Osteoblast (primary cell): ENCODE results near the gene MRPL34. TPM values are rescaled to one million over a fixed set of nuclear protein-coding genes. Genes with fewer than 3 reads are reported as not detected.

ENCODE experiments used
- DNase-seq: peaks from one replicate; pipeline ENCODE4 v3.0.0; 2011; ENCODE audit warnings: low spot score, mixed read lengths; ENCODE audit not compliant: insufficient read length; ENCODE audit errors: missing footprints
- H2AFZ ChIP-seq: 2 replicates; pipeline ENCODE4 v1.6.0; 2011; ENCODE audit warnings: mild to moderate bottlenecking, low read length
- H3K27ac ChIP-seq: 2 replicates; pipeline ENCODE4 v1.5.1; 2011; ENCODE audit warnings: mild to moderate bottlenecking, low read depth, low read length, moderate library complexity
- H3K27me3 ChIP-seq: 2 replicates; pipeline ENCODE4 v1.6.0; 2012; ENCODE audit warnings: mild to moderate bottlenecking, control low read depth, inconsistent platforms, low read length, moderate library complexity; ENCODE audit not compliant: insufficient read depth
- H3K36me3 ChIP-seq: 2 replicates; pipeline ENCODE4 v1.5.1; 2011; ENCODE audit warnings: mild to moderate bottlenecking, low read length, control low read depth, moderate library complexity; ENCODE audit not compliant: insufficient read depth
- H3K4me1 ChIP-seq: 2 replicates; pipeline ENCODE4 v1.5.1; 2011; ENCODE audit warnings: mild to moderate bottlenecking, low read length, control low read depth, moderate library complexity; ENCODE audit not compliant: insufficient read depth
- H3K4me2 ChIP-seq: 2 replicates; pipeline ENCODE4 v1.6.0; 2011; ENCODE audit warnings: mild to moderate bottlenecking, low read length; ENCODE audit not compliant: insufficient read depth
- H3K4me3 ChIP-seq: fragments of 200-600 bp; sonication (generic); 3 replicates; pipeline ENCODE4 v1.5.1; 2012; ENCODE audit warnings: mild to moderate bottlenecking, low read length, inconsistent platforms; ENCODE audit not compliant: insufficient read depth
- H3K79me2 ChIP-seq: 2 replicates; pipeline ENCODE4 v1.6.0; 2012; ENCODE audit warnings: mild to moderate bottlenecking, low read length, control low read depth, inconsistent platforms; ENCODE audit not compliant: insufficient read depth
- H3K9me3 ChIP-seq: 2 replicates; pipeline ENCODE4 v1.5.1; 2011; ENCODE audit warnings: low read depth, low read length, control low read depth
- H4K20me1 ChIP-seq: 2 replicates; pipeline ENCODE4 v1.6.0; 2012; ENCODE audit warnings: mild to moderate bottlenecking, low read length, control low read depth; ENCODE audit not compliant: insufficient read depth
- total RNA-seq: library from RNA; depleted of rRNA; stranded (reverse); fragments of >200 nt; gene quantifications from 2 replicates; pipeline ENCODE4 v1.2.3, GENCODE V29; 2012
- TF ChIP-seq, protein P1 (sequence below): IDR thresholded peaks from 2 replicates; pipeline ENCODE4 v1.5.1; 2011; ENCODE audit warnings: mild to moderate bottlenecking, low read depth, low read length, moderate library complexity; ENCODE audit errors: extremely low read depth

Gene MRPL34
- total RNA-seq, 1 donor = 40.5 TPM

DNA sequence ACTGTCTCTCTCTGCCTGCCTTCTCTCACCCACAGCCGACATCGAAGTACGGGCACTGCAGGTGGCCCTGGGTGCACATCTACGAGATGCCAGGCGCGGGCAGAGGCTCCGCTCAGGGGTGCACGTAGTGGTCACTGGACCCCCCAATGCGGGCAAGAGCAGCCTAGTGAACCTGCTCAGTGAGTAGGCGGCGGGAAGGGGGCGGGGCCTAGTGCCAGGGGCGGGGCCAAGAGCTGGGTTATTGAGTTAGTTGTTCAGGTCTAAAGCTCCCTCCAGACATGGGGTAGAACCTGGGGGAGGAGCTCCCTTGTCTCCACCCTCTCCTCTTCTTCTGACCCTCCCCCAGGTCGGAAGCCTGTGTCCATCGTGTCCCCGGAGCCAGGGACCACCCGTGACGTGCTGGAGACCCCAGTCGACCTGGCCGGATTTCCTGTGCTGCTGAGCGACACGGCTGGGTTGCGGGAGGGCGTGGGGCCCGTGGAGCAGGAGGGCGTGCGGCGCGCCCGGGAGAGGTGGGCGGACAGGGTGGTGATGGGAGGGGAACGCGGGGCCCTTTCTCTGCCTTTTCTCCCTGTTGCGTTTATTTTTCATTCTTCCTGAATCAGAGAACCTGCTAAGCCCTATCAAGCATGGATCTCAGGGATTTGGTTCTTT, 33.5 kb downstream of the MRPL34 start:
- Histone ChIP-seq H4K20me1 (no peaks in the 10 kb centered on the region), H3K27ac (no peak overlapping the region), H3K4me1 (peaks cover 17% of the 10 kb centered on the region), H3K4me3 (no peak overlapping the region), H2AFZ (no peak overlapping the region), H3K36me3 (no peaks in the 10 kb centered on the region), H3K4me2 (no peak overlapping the region), H3K9me3 (no peaks in the 10 kb centered on the region), H3K79me2 (no peaks in the 10 kb centered on the region), H3K27me3 (no peaks in the 10 kb centered on the region)
- TF ChIP-seq, protein P1, sequence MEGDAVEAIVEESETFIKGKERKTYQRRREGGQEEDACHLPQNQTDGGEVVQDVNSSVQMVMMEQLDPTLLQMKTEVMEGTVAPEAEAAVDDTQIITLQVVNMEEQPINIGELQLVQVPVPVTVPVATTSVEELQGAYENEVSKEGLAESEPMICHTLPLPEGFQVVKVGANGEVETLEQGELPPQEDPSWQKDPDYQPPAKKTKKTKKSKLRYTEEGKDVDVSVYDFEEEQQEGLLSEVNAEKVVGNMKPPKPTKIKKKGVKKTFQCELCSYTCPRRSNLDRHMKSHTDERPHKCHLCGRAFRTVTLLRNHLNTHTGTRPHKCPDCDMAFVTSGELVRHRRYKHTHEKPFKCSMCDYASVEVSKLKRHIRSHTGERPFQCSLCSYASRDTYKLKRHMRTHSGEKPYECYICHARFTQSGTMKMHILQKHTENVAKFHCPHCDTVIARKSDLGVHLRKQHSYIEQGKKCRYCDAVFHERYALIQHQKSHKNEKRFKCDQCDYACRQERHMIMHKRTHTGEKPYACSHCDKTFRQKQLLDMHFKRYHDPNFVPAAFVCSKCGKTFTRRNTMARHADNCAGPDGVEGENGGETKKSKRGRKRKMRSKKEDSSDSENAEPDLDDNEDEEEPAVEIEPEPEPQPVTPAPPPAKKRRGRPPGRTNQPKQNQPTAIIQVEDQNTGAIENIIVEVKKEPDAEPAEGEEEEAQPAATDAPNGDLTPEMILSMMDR = no peak
- peak; percentile 70 for DNase-seq

DNA sequence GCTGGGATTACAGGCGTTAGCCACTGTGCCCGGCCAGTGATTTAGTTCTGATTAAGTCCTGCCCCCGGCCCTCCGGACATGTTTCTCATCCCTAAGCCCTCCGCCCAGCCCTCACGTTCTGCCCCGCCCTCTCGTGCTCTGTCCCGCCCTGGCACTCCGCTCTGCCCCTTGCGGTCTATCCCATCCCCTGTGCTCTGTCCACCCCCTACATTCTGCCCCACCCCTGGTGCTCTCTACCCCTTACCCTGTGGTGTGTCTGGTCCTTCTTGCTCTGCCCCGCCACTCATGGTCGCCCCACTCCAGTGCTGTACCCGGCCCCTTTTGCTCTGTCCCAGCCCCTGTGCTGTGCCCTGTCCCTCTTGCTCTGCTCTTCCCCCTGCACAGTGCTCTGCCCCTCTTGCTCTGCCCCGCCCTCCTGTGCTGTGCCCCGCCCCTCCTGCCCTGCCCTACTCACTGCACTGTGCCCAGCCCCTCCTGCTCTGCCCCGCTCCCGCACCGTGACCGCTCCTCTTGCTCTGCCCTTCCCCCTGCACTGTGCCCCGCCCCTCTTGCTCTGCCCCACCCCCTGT, 34.7 kb downstream of the MRPL34 start:
- no peak overlapping the region for H3K4me2 ChIP-seq
- H3K4me1 ChIP-seq = peaks cover 8% of the 10 kb centered on the region
- H3K27ac ChIP-seq = no peak overlapping the region
- no peak overlapping the region for H3K4me3 ChIP-seq
- H3K36me3 ChIP-seq = no peaks in the 10 kb centered on the region
- no peaks in the 10 kb centered on the region for H3K27me3 ChIP-seq
- peak; percentile 69 for DNase-seq
- no peaks in the 10 kb centered on the region for H3K9me3 ChIP-seq
- H3K79me2 ChIP-seq = no peaks in the 10 kb centered on the region
- TF ChIP-seq, protein P1 = no peak
- H4K20me1 ChIP-seq = no peaks in the 10 kb centered on the region
- H2AFZ ChIP-seq = no peak overlapping the region

DNA sequence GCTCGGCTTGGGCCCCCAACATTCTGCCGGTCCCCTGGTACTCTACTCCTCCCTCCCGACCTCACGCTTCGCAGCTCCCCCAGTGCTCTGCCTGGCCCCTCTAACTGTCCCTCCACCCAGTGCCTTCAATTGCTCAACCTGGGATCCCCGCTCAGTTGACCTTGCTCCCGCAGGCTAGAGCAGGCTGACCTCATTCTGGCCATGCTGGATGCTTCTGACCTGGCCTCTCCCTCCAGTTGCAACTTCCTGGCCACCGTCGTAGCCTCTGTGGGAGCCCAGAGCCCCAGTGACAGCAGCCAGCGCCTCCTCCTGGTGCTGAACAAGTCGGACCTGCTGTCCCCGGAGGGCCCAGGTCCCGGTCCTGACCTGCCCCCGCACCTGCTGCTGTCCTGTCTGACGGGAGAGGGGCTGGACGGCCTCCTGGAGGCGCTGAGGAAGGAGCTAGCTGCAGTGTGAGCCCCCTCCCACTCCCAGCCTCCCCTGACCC, 35.2 kb downstream of the MRPL34 start:
- TF ChIP-seq, protein P1 = no peak
- no peaks in the 10 kb centered on the region for H3K9me3 ChIP-seq
- no peaks in the 10 kb centered on the region for H3K27me3 ChIP-seq
- H3K4me3 ChIP-seq = no peak overlapping the region
- no peak overlapping the region for H3K27ac ChIP-seq
- no peaks in the 10 kb centered on the region for H3K79me2 ChIP-seq
- no peaks in the 10 kb centered on the region for H4K20me1 ChIP-seq
- peaks cover 8% of the 10 kb centered on the region for H3K4me1 ChIP-seq
- H2AFZ ChIP-seq = no peak overlapping the region
- no peaks in the 10 kb centered on the region for H3K36me3 ChIP-seq
- H3K4me2 ChIP-seq = no peak overlapping the region
- DNase-seq = peak; percentile 61

DNA sequence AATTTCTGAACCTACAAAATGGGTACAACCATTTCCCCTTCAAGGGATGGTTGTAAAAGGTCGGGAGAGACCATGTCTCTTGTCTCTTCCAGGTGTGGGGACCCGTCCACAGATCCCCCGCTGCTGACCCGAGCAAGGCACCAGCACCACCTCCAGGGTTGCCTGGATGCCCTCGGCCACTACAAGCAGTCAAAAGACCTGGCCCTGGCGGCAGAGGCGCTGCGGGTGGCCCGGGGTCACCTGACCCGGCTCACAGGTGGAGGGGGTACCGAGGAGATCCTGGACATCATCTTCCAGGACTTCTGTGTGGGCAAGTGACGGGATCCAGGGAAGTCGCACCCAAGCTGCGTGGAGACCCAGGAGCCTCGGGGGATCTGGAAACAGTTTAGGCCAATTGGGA, 35.7 kb downstream of the MRPL34 start:
- no peaks in the 10 kb centered on the region for H3K36me3 ChIP-seq
- TF ChIP-seq, protein P1 = no peak
- H3K4me3 ChIP-seq = no peak overlapping the region
- H3K27me3 ChIP-seq = no peaks in the 10 kb centered on the region
- no peak for DNase-seq
- H2AFZ ChIP-seq = no peak overlapping the region
- peaks cover 8% of the 10 kb centered on the region for H3K4me1 ChIP-seq
- H3K4me2 ChIP-seq = no peak overlapping the region
- H3K27ac ChIP-seq = no peak overlapping the region
- H4K20me1 ChIP-seq = no peaks in the 10 kb centered on the region
- no peaks in the 10 kb centered on the region for H3K9me3 ChIP-seq
- H3K79me2 ChIP-seq = no peaks in the 10 kb centered on the region
